Measurements from ENCODE around the gene LAIR2.

LAIR2 gene

DNA sequence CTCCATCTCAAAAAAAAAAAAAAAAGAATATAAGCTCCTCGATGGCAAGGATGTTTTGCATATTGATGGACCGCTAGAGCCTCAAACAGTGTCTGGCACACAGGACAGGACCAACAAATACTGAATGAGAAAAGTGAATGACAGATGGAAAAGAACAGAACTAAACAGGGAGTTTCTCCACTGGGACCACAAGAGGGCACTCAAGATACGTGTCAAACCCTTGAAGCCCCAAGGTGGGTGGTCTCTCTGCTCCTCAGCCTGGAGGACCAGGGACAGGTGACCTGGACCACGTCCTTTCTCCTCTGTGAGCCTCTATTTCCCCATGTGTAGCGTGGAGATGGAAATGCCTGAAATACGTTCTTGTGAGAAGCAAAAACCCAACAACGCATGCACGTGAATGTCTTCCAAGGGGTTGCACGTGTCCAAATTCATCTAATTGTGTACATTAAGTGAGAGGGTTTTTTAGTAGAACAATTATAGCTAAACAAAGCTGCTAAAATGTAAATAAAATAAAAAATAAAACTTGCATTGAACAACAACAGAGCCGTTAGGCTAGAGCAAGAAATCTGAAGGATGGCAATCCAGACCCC lies 23.9 kb upstream of the LAIR2 start:
- no peak for DNase-seq (ENCODE audit: low spot score)
- H3K9me3 ChIP-seq (ENCODE audit: severe bottlenecking): no peaks in the 10 kb centered on the region
- TF ChIP-seq, protein P1, sequence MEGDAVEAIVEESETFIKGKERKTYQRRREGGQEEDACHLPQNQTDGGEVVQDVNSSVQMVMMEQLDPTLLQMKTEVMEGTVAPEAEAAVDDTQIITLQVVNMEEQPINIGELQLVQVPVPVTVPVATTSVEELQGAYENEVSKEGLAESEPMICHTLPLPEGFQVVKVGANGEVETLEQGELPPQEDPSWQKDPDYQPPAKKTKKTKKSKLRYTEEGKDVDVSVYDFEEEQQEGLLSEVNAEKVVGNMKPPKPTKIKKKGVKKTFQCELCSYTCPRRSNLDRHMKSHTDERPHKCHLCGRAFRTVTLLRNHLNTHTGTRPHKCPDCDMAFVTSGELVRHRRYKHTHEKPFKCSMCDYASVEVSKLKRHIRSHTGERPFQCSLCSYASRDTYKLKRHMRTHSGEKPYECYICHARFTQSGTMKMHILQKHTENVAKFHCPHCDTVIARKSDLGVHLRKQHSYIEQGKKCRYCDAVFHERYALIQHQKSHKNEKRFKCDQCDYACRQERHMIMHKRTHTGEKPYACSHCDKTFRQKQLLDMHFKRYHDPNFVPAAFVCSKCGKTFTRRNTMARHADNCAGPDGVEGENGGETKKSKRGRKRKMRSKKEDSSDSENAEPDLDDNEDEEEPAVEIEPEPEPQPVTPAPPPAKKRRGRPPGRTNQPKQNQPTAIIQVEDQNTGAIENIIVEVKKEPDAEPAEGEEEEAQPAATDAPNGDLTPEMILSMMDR (IDR thresholded peaks at IDR 0.05; ENCODE audit: poor library complexity, severe bottlenecking): peak; percentile 88
- H3K27ac ChIP-seq (ENCODE audit: poor library complexity, severe bottlenecking): no peak overlapping the region
- no peak for ATAC-seq (ENCODE audit: low read depth)
- no peaks in the 10 kb centered on the region for H3K36me3 ChIP-seq (ENCODE audit: low read depth)
- H3K27me3 ChIP-seq (ENCODE audit: insufficient read depth, poor library complexity, severe bottlenecking): no peaks in the 10 kb centered on the region
- H3K4me1 ChIP-seq (ENCODE audit: insufficient read depth, poor library complexity, severe bottlenecking): no peaks in the 10 kb centered on the region
- H3K4me3 ChIP-seq (ENCODE audit: severe bottlenecking): no peak overlapping the region

DNA sequence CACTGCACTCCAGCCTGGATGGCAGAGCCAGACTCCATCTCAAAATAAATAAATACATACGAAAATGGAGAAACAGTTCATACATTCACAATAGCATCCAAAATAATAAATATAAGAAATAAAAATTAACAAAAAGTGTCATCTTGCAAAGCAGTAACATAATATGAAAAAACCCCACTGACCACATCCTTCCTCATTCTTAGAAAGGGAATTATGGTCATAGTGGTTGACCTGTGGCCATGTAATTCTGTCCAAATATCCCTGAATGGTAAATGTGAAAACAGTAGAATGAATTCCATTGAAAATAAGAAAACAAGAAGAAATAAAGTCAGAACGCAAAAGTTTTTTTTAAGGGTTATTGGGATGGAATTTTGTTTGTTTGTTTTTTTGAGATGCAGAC lies 22.6 kb upstream of the LAIR2 start:
- Histone ChIP-seq H3K27me3 (ENCODE audit: insufficient read depth, poor library complexity, severe bottlenecking) (no peaks in the 10 kb centered on the region), H3K36me3 (ENCODE audit: low read depth) (no peaks in the 10 kb centered on the region), H3K4me1 (ENCODE audit: insufficient read depth, poor library complexity, severe bottlenecking) (no peaks in the 10 kb centered on the region), H3K4me3 (ENCODE audit: severe bottlenecking) (no peak overlapping the region), H3K27ac (ENCODE audit: poor library complexity, severe bottlenecking) (no peak overlapping the region), H3K9me3 (ENCODE audit: severe bottlenecking) (no peaks in the 10 kb centered on the region)
- DNase-seq (ENCODE audit: low spot score) (no peak), ATAC-seq (ENCODE audit: low read depth) (no peak)
- TF ChIP-seq, protein P1 (IDR thresholded peaks at IDR 0.05; ENCODE audit: poor library complexity, severe bottlenecking): no peak

DNA sequence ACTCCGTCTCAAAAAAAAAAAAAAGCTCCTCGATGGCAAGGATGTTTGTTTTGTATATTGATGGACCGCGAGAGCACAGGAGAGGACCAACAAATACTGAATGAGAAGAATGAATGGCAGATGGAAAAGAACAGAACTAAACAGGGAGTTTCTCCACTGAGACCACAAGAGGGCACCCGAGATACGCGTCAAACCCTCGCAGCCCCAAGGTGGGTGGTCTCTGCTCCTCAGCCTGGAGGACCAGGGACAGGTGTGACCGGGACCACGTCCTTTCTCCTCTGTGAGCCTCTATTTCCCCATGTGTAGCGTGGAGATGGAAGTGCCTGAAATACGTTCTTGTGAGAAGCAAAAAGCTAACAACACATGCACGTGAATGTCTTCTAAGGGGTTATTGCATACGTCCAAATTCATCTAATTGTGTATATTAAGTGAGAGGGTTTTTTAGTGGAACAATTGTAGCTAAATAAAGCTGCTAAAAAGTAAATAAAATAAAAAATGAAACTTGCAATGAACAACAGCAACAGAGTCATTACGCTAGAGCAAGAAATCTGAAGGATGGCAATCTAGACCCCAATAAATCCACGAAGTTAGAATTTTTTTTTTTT lies 21.2 kb upstream of the LAIR2 start:
- H3K4me3 ChIP-seq (ENCODE audit: severe bottlenecking): no peak overlapping the region
- H3K9me3 ChIP-seq (ENCODE audit: severe bottlenecking): no peaks in the 10 kb centered on the region
- H3K27ac ChIP-seq (ENCODE audit: poor library complexity, severe bottlenecking): no peak overlapping the region
- H3K4me1 ChIP-seq (ENCODE audit: insufficient read depth, poor library complexity, severe bottlenecking): no peaks in the 10 kb centered on the region
- no peaks in the 10 kb centered on the region for H3K36me3 ChIP-seq (ENCODE audit: low read depth)
- TF ChIP-seq, protein P1 (IDR thresholded peaks at IDR 0.05; ENCODE audit: poor library complexity, severe bottlenecking): peak; percentile 88
- DNase-seq (ENCODE audit: low spot score): no peak
- no peaks in the 10 kb centered on the region for H3K27me3 ChIP-seq (ENCODE audit: insufficient read depth, poor library complexity, severe bottlenecking)
- peak; percentile 38; the same call in 1 of the 3 replicates for ATAC-seq (ENCODE audit: low read depth)

DNA sequence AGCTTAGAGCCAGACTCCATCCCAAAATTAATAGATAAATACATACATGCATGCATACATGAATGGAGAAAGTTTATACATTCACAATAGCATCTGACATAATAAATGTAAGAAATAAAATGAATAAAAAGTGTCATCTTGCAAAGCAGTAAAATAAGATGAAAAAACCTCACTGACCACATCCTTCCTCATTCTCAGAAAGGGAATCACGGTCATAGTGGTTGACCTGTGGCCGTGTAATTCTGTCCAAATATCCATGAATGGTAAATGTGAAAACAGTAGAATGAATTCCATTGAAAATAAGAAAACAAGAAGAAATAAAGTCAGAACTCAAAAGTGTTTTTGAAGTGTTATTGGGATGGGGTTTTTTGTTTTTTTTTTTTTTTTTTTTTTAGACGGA lies 19.7 kb upstream of the LAIR2 start:
- Histone ChIP-seq H3K9me3 (ENCODE audit: severe bottlenecking) (no peaks in the 10 kb centered on the region), H3K27me3 (ENCODE audit: insufficient read depth, poor library complexity, severe bottlenecking) (no peaks in the 10 kb centered on the region), H3K27ac (ENCODE audit: poor library complexity, severe bottlenecking) (no peak overlapping the region), H3K36me3 (ENCODE audit: low read depth) (no peaks in the 10 kb centered on the region), H3K4me3 (ENCODE audit: severe bottlenecking) (no peak overlapping the region), H3K4me1 (ENCODE audit: insufficient read depth, poor library complexity, severe bottlenecking) (no peaks in the 10 kb centered on the region)
- TF ChIP-seq, protein P1 (IDR thresholded peaks at IDR 0.05; ENCODE audit: poor library complexity, severe bottlenecking): no peak
- DNase-seq (ENCODE audit: low spot score): no peak
- ATAC-seq (ENCODE audit: low read depth): no peak

DNA sequence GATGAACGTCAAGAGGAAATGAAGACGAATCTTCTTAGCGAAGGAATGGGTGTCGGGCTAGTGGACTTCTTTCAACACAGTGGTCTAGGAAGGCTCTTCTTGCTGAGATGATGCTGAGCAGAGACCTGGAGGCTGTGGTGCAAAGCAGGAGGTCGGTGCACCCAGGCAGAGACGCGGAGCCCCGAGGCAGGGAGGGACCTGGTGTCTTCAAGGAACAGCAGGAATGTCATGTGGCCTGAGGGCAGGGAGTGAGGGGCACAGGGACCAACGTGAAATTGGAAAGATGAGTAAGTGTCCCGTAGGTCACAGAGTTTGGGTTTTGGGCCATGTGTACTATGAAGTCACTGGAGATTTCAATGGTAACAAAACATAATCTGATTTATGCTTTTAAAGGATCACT lies 18.2 kb upstream of the LAIR2 start:
- Histone ChIP-seq H3K27ac (ENCODE audit: poor library complexity, severe bottlenecking) (no peak overlapping the region), H3K27me3 (ENCODE audit: insufficient read depth, poor library complexity, severe bottlenecking) (peaks cover 4% of the 10 kb centered on the region), H3K4me1 (ENCODE audit: insufficient read depth, poor library complexity, severe bottlenecking) (no peaks in the 10 kb centered on the region), H3K4me3 (ENCODE audit: severe bottlenecking) (no peak overlapping the region), H3K9me3 (ENCODE audit: severe bottlenecking) (no peaks in the 10 kb centered on the region), H3K36me3 (ENCODE audit: low read depth) (no peaks in the 10 kb centered on the region)
- TF ChIP-seq, protein P1 (IDR thresholded peaks at IDR 0.05; ENCODE audit: poor library complexity, severe bottlenecking): no peak
- DNase-seq (ENCODE audit: low spot score) (no peak), ATAC-seq (ENCODE audit: low read depth) (no peak)

Measured in RWPE2 (cell line).